GM21717 (cell line): ENCODE data around the gene ARAP3.
A peak's percentile ranks its signal among the peaks of the same experiment; 100 is the strongest.
"Not testable (repeated sequence)": the region's sequence is repeated elsewhere in the genome, so short reads cannot be mapped to it uniquely, and the experiment has no call there.

Source experiments
- ATAC-seq: cut with Tn5 transposase; IDR thresholded peaks from one replicate; pipeline ENCODE4 v1.9.1; 2021; ENCODE audit warnings: mild to moderate bottlenecking, moderate library complexity; ENCODE audit not compliant: unreplicated experiment

The ARAP3 gene

GRCh38 chr5:141618804-141619554 lies 63.1 kb downstream of the ARAP3 start, which contains the start of gene DIAPH1:
Gene DIAPH1 (minus strand): TSS chr5:141619000. CDS start chr5:141618914, 86 bp downstream.
- peak; percentile 78 for ATAC-seq

GRCh38 chr5:141618030-141618803 lies 63.8 kb downstream of the ARAP3 start:
- peak; percentile 25 for ATAC-seq

DNA sequence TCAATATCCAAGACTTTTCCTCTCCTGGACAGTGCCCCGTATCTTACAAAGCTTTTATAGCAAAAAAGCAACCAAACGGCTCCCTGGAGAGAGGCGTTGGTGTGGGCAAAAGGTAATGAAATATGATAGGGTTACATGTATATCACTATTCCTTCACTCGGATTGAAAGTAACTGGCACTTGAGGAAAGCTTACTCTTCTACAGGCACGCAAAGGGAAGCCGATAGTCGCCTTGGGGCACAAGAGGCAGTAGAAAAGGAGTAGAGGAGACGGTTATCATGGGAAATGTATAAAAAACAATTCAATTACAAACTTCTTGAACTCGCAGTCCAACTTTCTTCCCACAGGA lies 64.4 kb downstream of the ARAP3 start:
- no peak for ATAC-seq

- ATAC-seq: no peak
Measured at GRCh38 chr5:141617128-141617527, 64.9 kb downstream of the ARAP3 start.

- no peak for ATAC-seq
Measured at GRCh38 chr5:141615991-141616720, 65.9 kb downstream of the ARAP3 start.

DNA sequence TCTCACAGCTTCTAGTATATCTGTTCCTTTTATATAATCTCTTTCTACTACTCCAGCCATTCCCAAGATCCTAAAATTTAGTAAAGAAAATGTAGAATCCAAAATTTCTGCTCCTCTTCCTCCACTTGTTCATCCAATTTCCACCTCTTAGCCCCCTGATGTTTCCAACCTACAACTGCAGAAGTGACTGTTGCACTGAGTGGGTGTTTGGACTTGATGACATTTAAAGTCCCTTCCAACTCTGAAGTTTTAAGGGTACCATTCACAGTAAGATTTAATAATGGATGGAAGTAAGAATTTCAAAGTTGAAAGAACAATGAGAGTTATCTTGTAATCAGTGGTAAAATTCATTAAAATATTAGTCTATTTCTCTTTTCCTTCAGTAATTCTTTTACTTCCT lies 68.7 kb downstream of the ARAP3 start:
- ATAC-seq: no peak

- no peak for ATAC-seq
Measured at GRCh38 chr5:141611289-141611688, 70.7 kb downstream of the ARAP3 start.

GRCh38 chr5:141609921-141610320 lies 72.1 kb downstream of the ARAP3 start:
- not testable (repeated sequence) for ATAC-seq

DNA sequence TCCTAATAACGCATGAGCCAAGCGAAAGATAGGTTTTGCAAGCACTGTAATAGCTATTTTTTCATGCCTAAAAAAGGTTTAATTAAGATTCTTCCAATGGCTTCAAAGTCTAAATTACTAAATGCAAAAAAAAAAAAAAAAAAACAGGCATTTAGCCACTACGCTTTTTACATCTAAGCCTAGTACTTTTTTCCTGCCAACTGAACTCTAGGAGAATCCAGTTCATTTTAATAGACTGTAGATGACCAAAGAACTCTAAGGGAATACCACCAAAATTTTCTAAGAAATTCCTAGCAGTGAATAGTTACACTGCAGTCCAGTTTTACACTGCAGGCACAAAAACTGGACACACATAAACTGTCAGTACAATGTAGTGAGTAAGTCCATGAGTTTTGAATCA lies 73.0 kb downstream of the ARAP3 start:
- no peak for ATAC-seq

GRCh38 chr5:141608557-141608956 lies 73.5 kb downstream of the ARAP3 start:
- no peak for ATAC-seq

GRCh38 chr5:141608046-141608445 lies 74.0 kb downstream of the ARAP3 start:
- ATAC-seq: no peak

GRCh38 chr5:141605523-141606277 lies 76.3 kb downstream of the ARAP3 start:
- peak; percentile 98 for ATAC-seq

- no peak for ATAC-seq
Measured at GRCh38 chr5:141603923-141604717, 77.9 kb downstream of the ARAP3 start.
